T-helper 17 cell (primary cell): ENCODE results near the gene B4GALT4. TPM values are rescaled to one million over a fixed set of nuclear protein-coding genes. Genes with fewer than 3 reads are reported as not detected.

Experiments
- ATAC-seq: fragments of 150-1000 bp; cut with Tn5 transposase; 2 replicates; pipeline ENCODE4 v1.10.0; 2021; ENCODE audit warnings: mild to moderate bottlenecking, moderate library complexity
- DNase-seq, 3 donors: peaks; one replicate each; pipeline versions ENCODE4 v3.0.0 to v3.0.0-alpha.2; 2020 to 2021
- H3K9me3 ChIP-seq: one replicate; pipeline ENCODE4 v1.7.0; 2013; ENCODE audit warnings: low read length, mild to moderate bottlenecking; ENCODE audit not compliant: control insufficient read depth, poor library complexity, severe bottlenecking
- H3K27ac Mint-ChIP-seq: one replicate; pipeline ENCODE4 v1.8.0; 2022; ENCODE audit warnings: mild to moderate bottlenecking, moderate library complexity, mixed read lengths
- H3K27me3 Mint-ChIP-seq: one replicate; pipeline ENCODE4 v1.8.0; 2022; ENCODE audit warnings: mixed read lengths
- H3K36me3 Mint-ChIP-seq: one replicate; pipeline ENCODE4 v1.8.0; 2022; ENCODE audit warnings: low read depth, mixed read lengths
- H3K4me1 Mint-ChIP-seq: one replicate; pipeline ENCODE4 v1.8.0; 2022; ENCODE audit warnings: mild to moderate bottlenecking, mixed read lengths
- H3K4me3 Mint-ChIP-seq: one replicate; pipeline ENCODE4 v1.8.0; 2022; ENCODE audit warnings: mild to moderate bottlenecking, moderate library complexity, mixed read lengths
- total RNA-seq, 4 donors: library from RNA in 2 of 4; stranded (reverse) in 2 of 4; gene quantifications; one replicate each; pipeline ENCODE4 v1.2.3 and lab custom pipeline; 2022 to 2026

B4GALT4 gene
- total RNA-seq, 2 donors from 2014 or later, result 14.6 to 24.7 TPM

DNA sequence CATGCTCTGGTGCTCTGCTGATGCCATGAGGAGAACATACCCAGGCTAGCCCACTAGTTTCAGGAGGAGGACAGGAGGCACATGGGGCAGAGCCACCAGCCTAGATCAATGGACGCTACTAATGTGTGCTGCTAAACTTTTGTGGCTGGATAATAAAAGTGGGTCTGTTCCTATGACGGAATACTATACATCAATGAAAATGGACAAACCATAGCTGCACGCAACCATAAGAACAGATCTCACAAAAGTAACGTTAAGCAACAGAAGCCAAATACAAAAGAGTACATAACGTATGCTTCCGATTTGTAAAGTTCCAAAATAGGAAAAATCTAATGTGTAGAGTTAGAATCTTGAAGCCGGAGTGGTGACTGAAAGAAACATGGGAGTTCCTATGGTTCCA is 11.5 kb downstream of the B4GALT4 start:
- ATAC-seq (no peak), DNase-seq (no peak)
- no peak overlapping the region for H3K4me3 Mint-ChIP-seq
- peaks cover 13% of the 10 kb centered on the region for H3K36me3 Mint-ChIP-seq
- H3K4me1 Mint-ChIP-seq, result peaks cover 18% of the 10 kb centered on the region
- no peaks in the 10 kb centered on the region for H3K9me3 ChIP-seq
- no peaks in the 10 kb centered on the region for H3K27me3 Mint-ChIP-seq
- H3K27ac Mint-ChIP-seq, result no peak overlapping the region

GRCh38 chr3:119228373-119229145 is 12.1 kb downstream of the B4GALT4 start:
- ATAC-seq (no peak), DNase-seq (no peak)
- Mint-ChIP-seq H3K4me1 (peaks cover 18% of the 10 kb centered on the region), H3K36me3 (peaks cover 13% of the 10 kb centered on the region), H3K27ac (no peak overlapping the region), H3K27me3 (no peaks in the 10 kb centered on the region), H3K4me3 (no peak overlapping the region)
- H3K9me3 ChIP-seq, result no peaks in the 10 kb centered on the region

DNA sequence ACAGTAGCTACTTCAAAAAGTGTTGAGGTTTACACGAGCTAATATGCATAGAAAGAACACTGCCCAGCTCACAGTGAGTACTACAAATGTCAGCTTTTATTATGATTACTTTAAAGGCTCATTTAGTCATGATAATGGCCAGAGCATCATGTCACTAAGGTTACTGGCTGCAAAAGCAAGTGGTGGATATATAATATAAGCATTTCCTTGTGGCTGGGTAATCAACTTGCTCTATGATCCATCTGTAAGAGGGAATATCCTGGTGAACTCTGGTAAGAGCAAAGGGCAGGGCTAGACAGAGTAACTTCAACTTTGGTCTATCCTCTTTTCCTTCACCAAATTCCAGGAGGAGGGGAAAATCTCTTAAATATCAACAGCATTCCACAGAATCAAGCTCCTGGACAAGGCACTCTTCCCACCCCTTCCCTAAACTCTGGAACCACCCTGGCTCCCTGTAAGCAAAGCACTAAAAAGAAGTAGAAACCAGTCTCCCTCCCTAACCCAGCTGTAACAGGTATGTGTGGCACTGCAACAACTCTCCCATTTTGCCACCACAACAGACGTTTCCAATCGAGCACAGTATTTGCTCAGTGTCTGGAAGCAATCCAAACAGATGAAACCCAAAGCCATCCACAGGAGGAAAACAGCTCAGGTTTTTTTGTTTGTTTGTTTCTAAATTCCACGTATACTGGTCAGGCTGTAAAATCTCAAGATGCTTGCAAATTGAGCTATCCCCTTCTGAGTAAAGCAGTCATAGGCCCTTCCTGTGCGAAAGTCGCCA is 13.4 kb downstream of the B4GALT4 start:
- DNase-seq (no peak), ATAC-seq (no peak)
- Mint-ChIP-seq H3K36me3 (peaks cover 13% of the 10 kb centered on the region), H3K4me3 (no peak overlapping the region), H3K27me3 (no peaks in the 10 kb centered on the region), H3K27ac (no peak overlapping the region), H3K4me1 (peaks cover 18% of the 10 kb centered on the region)
- H3K9me3 ChIP-seq, result no peaks in the 10 kb centered on the region

GRCh38 chr3:119225121-119225520 is 15.6 kb downstream of the B4GALT4 start:
- no peak overlapping the region for H3K27ac Mint-ChIP-seq
- H3K27me3 Mint-ChIP-seq, result no peaks in the 10 kb centered on the region
- no peak for DNase-seq
- no peaks in the 10 kb centered on the region for H3K9me3 ChIP-seq
- peaks cover 11% of the 10 kb centered on the region for H3K36me3 Mint-ChIP-seq
- H3K4me3 Mint-ChIP-seq, result no peak overlapping the region
- ATAC-seq, result no peak
- peaks cover 22% of the 10 kb centered on the region for H3K4me1 Mint-ChIP-seq

GRCh38 chr3:119223511-119223910 is 17.2 kb downstream of the B4GALT4 start:
- ATAC-seq (no peak), DNase-seq (no peak)
- H3K9me3 ChIP-seq, result no peaks in the 10 kb centered on the region
- H3K27ac Mint-ChIP-seq, result no peak overlapping the region
- peaks cover 8% of the 10 kb centered on the region for H3K36me3 Mint-ChIP-seq
- H3K4me3 Mint-ChIP-seq, result no peak overlapping the region
- no peaks in the 10 kb centered on the region for H3K27me3 Mint-ChIP-seq
- H3K4me1 Mint-ChIP-seq, result peaks cover 33% of the 10 kb centered on the region

GRCh38 chr3:119222391-119222790 is 18.3 kb downstream of the B4GALT4 start:
- DNase-seq, result no peak
- ATAC-seq, result no peak
- peak overlapping the region; percentile 67 for H3K27ac Mint-ChIP-seq
- no peaks in the 10 kb centered on the region for H3K27me3 Mint-ChIP-seq
- no peak overlapping the region for H3K4me3 Mint-ChIP-seq
- H3K4me1 Mint-ChIP-seq, result peaks cover 28% of the 10 kb centered on the region
- H3K36me3 Mint-ChIP-seq, result peaks cover 4% of the 10 kb centered on the region
- H3K9me3 ChIP-seq, result no peaks in the 10 kb centered on the region

DNA sequence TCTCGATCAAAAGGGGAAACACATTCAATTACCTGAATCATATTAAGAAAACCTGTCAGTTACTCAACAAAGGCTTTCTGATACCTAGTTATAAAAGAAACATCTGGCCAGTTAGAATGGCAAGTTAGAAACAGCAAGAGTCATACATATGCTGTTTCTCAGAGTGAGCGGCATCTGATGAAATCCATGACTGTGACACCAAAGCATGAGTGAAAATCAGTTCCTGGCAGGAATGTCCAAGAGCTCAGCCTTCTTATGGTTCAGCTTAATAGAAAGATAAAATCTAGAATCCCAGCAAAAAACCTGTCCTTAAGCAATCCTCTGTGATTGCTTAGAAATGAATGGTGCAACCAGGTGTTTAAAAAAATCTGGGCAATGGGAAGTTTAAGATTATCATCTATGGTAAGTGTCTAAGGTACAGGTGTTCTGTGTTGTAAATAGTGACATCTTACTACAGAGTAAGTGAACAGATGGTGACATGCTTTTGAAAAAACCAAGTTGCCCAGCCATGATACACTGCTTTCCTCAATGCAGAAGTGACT is 18.8 kb downstream of the B4GALT4 start:
- DNase-seq, result no peak
- no peaks in the 10 kb centered on the region for H3K9me3 ChIP-seq
- Mint-ChIP-seq H3K36me3 (peaks cover 4% of the 10 kb centered on the region), H3K27me3 (no peaks in the 10 kb centered on the region), H3K27ac (peak overlapping the region; percentile 67), H3K4me1 (peaks cover 25% of the 10 kb centered on the region), H3K4me3 (no peak overlapping the region)
- no peak for ATAC-seq

- H3K27me3 Mint-ChIP-seq, result no peaks in the 10 kb centered on the region
- no peak for DNase-seq
- H3K4me3 Mint-ChIP-seq, result no peak overlapping the region
- no peaks in the 10 kb centered on the region for H3K9me3 ChIP-seq
- H3K4me1 Mint-ChIP-seq, result peaks cover 22% of the 10 kb centered on the region
- H3K36me3 Mint-ChIP-seq, result peaks cover 1% of the 10 kb centered on the region
- H3K27ac Mint-ChIP-seq, result peak overlapping the region; percentile 93
- no peak for ATAC-seq
Measured at GRCh38 chr3:119220970-119221667, 19.6 kb downstream of the B4GALT4 start.

DNA sequence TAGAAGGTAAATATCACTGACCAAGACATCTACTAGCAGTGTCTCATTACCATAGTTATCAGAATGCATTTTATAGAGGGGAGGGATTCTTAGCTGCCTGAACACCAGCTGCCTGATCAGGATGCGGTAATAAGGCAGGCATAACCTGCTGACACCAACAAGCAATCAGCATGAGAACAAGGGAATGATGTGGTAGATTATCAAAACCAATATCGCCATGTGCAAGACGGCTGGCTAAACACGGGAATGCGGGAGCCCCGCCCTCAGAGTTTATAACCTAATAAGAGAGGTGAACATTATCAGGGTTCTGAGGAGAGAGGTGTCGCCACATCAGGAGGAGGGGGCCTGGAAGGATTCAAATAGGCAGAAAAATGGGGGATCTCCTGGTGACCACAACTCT is 20.5 kb downstream of the B4GALT4 start:
- Mint-ChIP-seq H3K4me1 (peaks cover 20% of the 10 kb centered on the region), H3K4me3 (peak overlapping the region; percentile 21), H3K27me3 (no peaks in the 10 kb centered on the region), H3K27ac (peak overlapping the region; percentile 93), H3K36me3 (peaks cover 2% of the 10 kb centered on the region)
- no peak for DNase-seq
- H3K9me3 ChIP-seq, result no peaks in the 10 kb centered on the region
- ATAC-seq, result no peak

- Mint-ChIP-seq H3K27me3 (no peaks in the 10 kb centered on the region), H3K4me3 (peak overlapping the region; percentile 15), H3K4me1 (peaks cover 20% of the 10 kb centered on the region), H3K27ac (peak overlapping the region; percentile 93), H3K36me3 (peaks cover 2% of the 10 kb centered on the region)
- DNase-seq, result no peak
- peak; percentile 80 for ATAC-seq
- H3K9me3 ChIP-seq, result no peaks in the 10 kb centered on the region
Measured at GRCh38 chr3:119219069-119219468, 21.6 kb downstream of the B4GALT4 start.

- ATAC-seq (no peak), DNase-seq (no peak)
- no peak overlapping the region for H3K27ac Mint-ChIP-seq
- no peak overlapping the region for H3K4me3 Mint-ChIP-seq
- no peaks in the 10 kb centered on the region for H3K9me3 ChIP-seq
- no peaks in the 10 kb centered on the region for H3K27me3 Mint-ChIP-seq
- peaks cover 15% of the 10 kb centered on the region for H3K4me1 Mint-ChIP-seq
- H3K36me3 Mint-ChIP-seq, result peaks cover 23% of the 10 kb centered on the region
Measured at GRCh38 chr3:119211803-119212202, 28.9 kb downstream of the B4GALT4 start.

- H3K4me3 Mint-ChIP-seq, result no peak overlapping the region
Measured at GRCh38 chr3:119211193-119211592, 29.5 kb downstream of the B4GALT4 start.

DNA sequence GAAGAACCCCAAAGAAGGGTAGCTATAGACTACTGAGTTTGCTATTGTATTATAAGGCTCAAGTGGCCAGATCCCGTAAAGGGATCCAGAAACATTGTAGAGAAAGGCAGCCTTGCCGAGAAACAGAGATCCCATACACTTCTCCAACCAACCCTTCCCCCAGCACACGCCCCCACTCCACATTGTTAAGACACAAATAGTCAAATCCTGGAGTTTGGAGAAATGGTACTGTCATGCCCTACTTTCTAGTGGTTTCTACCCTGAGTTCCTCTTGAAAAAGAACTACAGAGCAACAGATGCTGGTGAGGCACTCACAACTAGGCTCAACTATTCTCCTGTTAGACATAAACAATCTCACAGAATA is 33.2 kb downstream of the B4GALT4 start:
- DNase-seq (no peak), ATAC-seq (no peak)
- H3K4me3 Mint-ChIP-seq, result peak overlapping the region; percentile 28

More at GRCh38 chr3:119211193-119211592, 29.5 kb downstream of the B4GALT4 start:
- ATAC-seq (no peak), DNase-seq (no peak)
- no peaks in the 10 kb centered on the region for H3K9me3 ChIP-seq
- peaks cover 15% of the 10 kb centered on the region for H3K4me1 Mint-ChIP-seq
- H3K36me3 Mint-ChIP-seq, result peaks cover 23% of the 10 kb centered on the region
- no peak overlapping the region for H3K27ac Mint-ChIP-seq
- H3K27me3 Mint-ChIP-seq, result no peaks in the 10 kb centered on the region

More for the DNA sequence above, 33.2 kb downstream of the B4GALT4 start:
- no peaks in the 10 kb centered on the region for H3K9me3 ChIP-seq
- Mint-ChIP-seq H3K27me3 (no peaks in the 10 kb centered on the region), H3K4me1 (peaks cover 14% of the 10 kb centered on the region), H3K27ac (peak overlapping the region; percentile 54), H3K36me3 (peaks cover 14% of the 10 kb centered on the region)
